Activated naive CD4-positive, alpha-beta T cell treated with anti-CD3 and anti-CD28 coated beads, Interleukin-2, amount 10 ng/mL, durations not matched to agents 7 days and 5 days (primary cell): ENCODE measurements around the gene TMEM135.
"Not testable (repeated sequence)": the region's sequence is repeated elsewhere in the genome, so short reads cannot be mapped to it uniquely, and the experiment has no call there.

ENCODE experiments used
- CTCF ChIA-PET: fragments of 350-600 bp; sonication (Branson Sonifier 250); formaldehyde crosslinking; loops from one replicate; lab custom pipeline; 2021; ENCODE audit warnings: antibody characterized with exemption; lab: Charles Lee
- DNase-seq: peaks from one replicate; pipeline ENCODE4 v3.0.0-alpha.2; 2020
- H3K27ac Mint-ChIP-seq: one replicate; pipeline ENCODE4 v1.8.0; 2021; ENCODE audit warnings: mild to moderate bottlenecking, moderate library complexity, mixed read lengths
- H3K27me3 Mint-ChIP-seq: one replicate; pipeline ENCODE4 v1.8.0; 2021; ENCODE audit warnings: mild to moderate bottlenecking, mixed read lengths
- H3K36me3 Mint-ChIP-seq: one replicate; pipeline ENCODE4 v1.8.0; 2021; ENCODE audit warnings: mixed read lengths
- H3K4me1 Mint-ChIP-seq: one replicate; pipeline ENCODE4 v1.8.0; 2021; ENCODE audit warnings: mixed read lengths
- H3K4me3 Mint-ChIP-seq: one replicate; pipeline ENCODE4 v1.8.0; 2021; ENCODE audit warnings: mild to moderate bottlenecking, moderate library complexity, mixed read lengths
- H3K9me3 Mint-ChIP-seq: one replicate; pipeline ENCODE4 v1.8.0; 2021; ENCODE audit warnings: mixed read lengths

Gene TMEM135

GRCh38 chr11:87154246-87154645, 116.5 kb downstream of the TMEM135 start:
- CTCF ChIA-PET, result no interaction called here
- Mint-ChIP-seq H3K4me1 (peaks cover 2% of the 10 kb centered on the region), H3K9me3 (peaks cover 2% of the 10 kb centered on the region), H3K36me3 (no peaks in the 10 kb centered on the region), H3K27ac (no peak overlapping the region), H3K4me3 (no peak overlapping the region), H3K27me3 (no peaks in the 10 kb centered on the region)
- DNase-seq, result no peak

GRCh38 chr11:87156970-87157369, 119.2 kb downstream of the TMEM135 start:
- H3K4me1 Mint-ChIP-seq, result no peaks in the 10 kb centered on the region
- peaks cover 2% of the 10 kb centered on the region for H3K9me3 Mint-ChIP-seq
- H3K27ac Mint-ChIP-seq, result no peak overlapping the region
- H3K4me3 Mint-ChIP-seq, result no peak overlapping the region
- no peaks in the 10 kb centered on the region for H3K36me3 Mint-ChIP-seq
- CTCF ChIA-PET, result no interaction called here
- no peak for DNase-seq
- no peaks in the 10 kb centered on the region for H3K27me3 Mint-ChIP-seq

- H3K4me3 Mint-ChIP-seq, CTCF ChIA-PET, H3K4me1 Mint-ChIP-seq, H3K27ac Mint-ChIP-seq, H3K36me3 Mint-ChIP-seq, DNase-seq, H3K27me3 Mint-ChIP-seq: not testable (repeated sequence)
- H3K9me3 Mint-ChIP-seq, result peaks cover 33% of the 10 kb centered on the region
Observed at GRCh38 chr11:87169076-87169475, 131.3 kb downstream of the TMEM135 start.

- Mint-ChIP-seq H3K27me3 (no peaks in the 10 kb centered on the region), H3K36me3 (peaks cover 9% of the 10 kb centered on the region), H3K9me3 (peaks cover 11% of the 10 kb centered on the region), H3K27ac (no peak overlapping the region), H3K4me1 (peaks cover 2% of the 10 kb centered on the region), H3K4me3 (no peak overlapping the region)
- DNase-seq, result no peak
- CTCF ChIA-PET, result no interaction called here
Observed at GRCh38 chr11:87173185-87174039, 135.7 kb downstream of the TMEM135 start.

- Mint-ChIP-seq H3K4me3 (no peak overlapping the region), H3K27me3 (no peaks in the 10 kb centered on the region), H3K36me3 (peaks cover 21% of the 10 kb centered on the region), H3K27ac (no peak overlapping the region), H3K4me1 (peaks cover 2% of the 10 kb centered on the region), H3K9me3 (peaks cover 4% of the 10 kb centered on the region)
- CTCF ChIA-PET, result no interaction called here
- no peak for DNase-seq
Observed at GRCh38 chr11:87174870-87175269, 137.1 kb downstream of the TMEM135 start.

- Mint-ChIP-seq H3K36me3 (peaks cover 28% of the 10 kb centered on the region), H3K4me3 (no peak overlapping the region), H3K27me3 (no peaks in the 10 kb centered on the region), H3K4me1 (peaks cover 2% of the 10 kb centered on the region), H3K9me3 (peaks cover 4% of the 10 kb centered on the region), H3K27ac (no peak overlapping the region)
- CTCF ChIA-PET, result no interaction called here
- no peak for DNase-seq
Observed at GRCh38 chr11:87176044-87176443, 138.3 kb downstream of the TMEM135 start.

GRCh38 chr11:87179621-87180020, 141.9 kb downstream of the TMEM135 start:
- no peak for DNase-seq
- peaks cover 28% of the 10 kb centered on the region for H3K36me3 Mint-ChIP-seq
- H3K9me3 Mint-ChIP-seq, result peaks cover 4% of the 10 kb centered on the region
- no peak overlapping the region for H3K4me3 Mint-ChIP-seq
- CTCF ChIA-PET, result interaction anchor here (0.6 kb wide), 1 partner anchor 17 kb away, joined by 3 read pairs; no protein-coding TSS in a partner anchor
- peak overlapping the region; percentile 4 for H3K27ac Mint-ChIP-seq
- no peaks in the 10 kb centered on the region for H3K27me3 Mint-ChIP-seq
- no peaks in the 10 kb centered on the region for H3K4me1 Mint-ChIP-seq

- DNase-seq, result no peak
- CTCF ChIA-PET, result no interaction called here
- peaks cover 28% of the 10 kb centered on the region for H3K36me3 Mint-ChIP-seq
- peaks cover 4% of the 10 kb centered on the region for H3K9me3 Mint-ChIP-seq
- no peak overlapping the region for H3K27ac Mint-ChIP-seq
- no peak overlapping the region for H3K4me3 Mint-ChIP-seq
- no peaks in the 10 kb centered on the region for H3K4me1 Mint-ChIP-seq
- no peaks in the 10 kb centered on the region for H3K27me3 Mint-ChIP-seq
Observed at GRCh38 chr11:87180742-87181141, 143.0 kb downstream of the TMEM135 start.

GRCh38 chr11:87181143-87181542, 143.4 kb downstream of the TMEM135 start:
- H3K36me3 Mint-ChIP-seq, result peaks cover 28% of the 10 kb centered on the region
- H3K4me3 Mint-ChIP-seq, result no peak overlapping the region
- DNase-seq, result no peak
- CTCF ChIA-PET, result no interaction called here
- no peak overlapping the region for H3K27ac Mint-ChIP-seq
- no peaks in the 10 kb centered on the region for H3K27me3 Mint-ChIP-seq
- no peaks in the 10 kb centered on the region for H3K4me1 Mint-ChIP-seq
- H3K9me3 Mint-ChIP-seq, result peaks cover 4% of the 10 kb centered on the region

- H3K27me3 Mint-ChIP-seq, result no peaks in the 10 kb centered on the region
- H3K36me3 Mint-ChIP-seq, result peaks cover 4% of the 10 kb centered on the region
- no peaks in the 10 kb centered on the region for H3K9me3 Mint-ChIP-seq
- no peak for DNase-seq
- CTCF ChIA-PET, result interaction anchor here (0.6 kb wide), 1 partner anchor 119 kb away, joined by 3 read pairs; no protein-coding TSS in a partner anchor
- no peak overlapping the region for H3K4me3 Mint-ChIP-seq
- H3K4me1 Mint-ChIP-seq, result no peaks in the 10 kb centered on the region
- H3K27ac Mint-ChIP-seq, result no peak overlapping the region
Observed at GRCh38 chr11:87185228-87185627, 147.5 kb downstream of the TMEM135 start.

- Mint-ChIP-seq H3K4me1 (no peaks in the 10 kb centered on the region), H3K36me3 (no peaks in the 10 kb centered on the region), H3K4me3 (no peak overlapping the region), H3K27me3 (no peaks in the 10 kb centered on the region), H3K27ac (no peak overlapping the region), H3K9me3 (no peaks in the 10 kb centered on the region)
- CTCF ChIA-PET, result interaction anchor here (0.7 kb wide), 1 partner anchor 192 kb away, joined by 3 read pairs; no protein-coding TSS in a partner anchor
- DNase-seq, result no peak
Observed at GRCh38 chr11:87187076-87187475, 149.3 kb downstream of the TMEM135 start.

- DNase-seq, result no peak
- no peak overlapping the region for H3K27ac Mint-ChIP-seq
- H3K9me3 Mint-ChIP-seq, result no peaks in the 10 kb centered on the region
Observed at GRCh38 chr11:87187930-87188329, 150.2 kb downstream of the TMEM135 start.

GRCh38 chr11:87188396-87188795, 150.7 kb downstream of the TMEM135 start:
- H3K4me1 Mint-ChIP-seq, CTCF ChIA-PET: not testable (repeated sequence)

More at GRCh38 chr11:87187930-87188329, 150.2 kb downstream of the TMEM135 start:
- Mint-ChIP-seq H3K4me1 (no peaks in the 10 kb centered on the region), H3K27me3 (no peaks in the 10 kb centered on the region), H3K4me3 (no peak overlapping the region), H3K36me3 (no peaks in the 10 kb centered on the region)
- CTCF ChIA-PET, result no interaction called here

GRCh38 chr11:87188921-87189320, 151.2 kb downstream of the TMEM135 start:
- H3K4me1 Mint-ChIP-seq, H3K9me3 Mint-ChIP-seq, CTCF ChIA-PET, H3K4me3 Mint-ChIP-seq, H3K27ac Mint-ChIP-seq, DNase-seq, H3K36me3 Mint-ChIP-seq, H3K27me3 Mint-ChIP-seq: not testable (repeated sequence)

More at GRCh38 chr11:87188396-87188795, 150.7 kb downstream of the TMEM135 start:
- DNase-seq, H3K4me3 Mint-ChIP-seq, H3K36me3 Mint-ChIP-seq, H3K27ac Mint-ChIP-seq, H3K27me3 Mint-ChIP-seq, H3K9me3 Mint-ChIP-seq: not testable (repeated sequence)

GRCh38 chr11:87190071-87190470, 152.3 kb downstream of the TMEM135 start:
- no peaks in the 10 kb centered on the region for H3K9me3 Mint-ChIP-seq
- no peaks in the 10 kb centered on the region for H3K36me3 Mint-ChIP-seq
- DNase-seq, result no peak
- CTCF ChIA-PET, result no interaction called here
- H3K4me1 Mint-ChIP-seq, result no peaks in the 10 kb centered on the region
- no peaks in the 10 kb centered on the region for H3K27me3 Mint-ChIP-seq
- no peak overlapping the region for H3K27ac Mint-ChIP-seq
- H3K4me3 Mint-ChIP-seq, result no peak overlapping the region
